ENCODE data around the gene SMURF1.

DNA sequence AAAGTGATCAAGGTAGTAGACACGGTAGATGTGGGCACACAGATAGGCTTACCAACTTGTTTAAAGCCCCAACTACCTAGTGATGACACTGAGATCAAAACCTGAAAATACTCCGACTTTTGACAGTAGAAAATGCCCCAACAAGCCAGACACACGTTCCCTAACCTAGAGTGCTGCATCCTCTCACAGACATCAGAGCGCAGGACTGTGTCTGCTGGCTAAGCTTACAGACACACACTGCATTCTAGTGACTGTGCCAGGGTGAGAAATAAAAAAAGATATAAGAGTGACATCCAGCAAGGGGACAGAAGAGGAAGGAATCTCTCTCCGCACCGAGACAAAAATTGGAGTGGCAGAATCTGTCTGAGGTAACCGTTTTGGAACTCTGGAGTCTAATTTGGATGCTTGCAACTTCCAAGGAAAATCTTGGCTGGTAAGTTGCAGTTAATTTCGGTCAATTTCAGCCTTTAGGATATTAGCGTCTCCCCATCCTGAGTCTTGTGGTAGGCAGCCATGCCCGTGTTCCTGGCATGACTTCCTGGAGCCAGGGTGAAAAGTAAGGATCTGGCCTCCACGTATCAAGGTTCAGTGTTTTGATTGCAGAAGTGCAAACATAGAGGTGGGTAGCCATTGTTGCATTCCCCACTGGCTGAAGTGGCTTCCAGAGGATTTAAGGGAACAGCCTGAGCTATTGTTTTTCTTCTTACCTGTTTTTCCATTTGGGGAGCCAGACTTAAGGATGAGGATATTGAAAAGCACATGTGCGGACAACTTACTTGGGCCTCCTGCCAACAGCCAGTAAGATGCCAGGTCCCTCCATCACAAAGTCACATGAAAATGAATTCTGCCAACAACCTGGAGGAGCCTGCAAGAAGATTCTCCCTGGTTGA lies 124.1 kb downstream of the SMURF1 start:
- TF ChIP-seq PAX5 (IDR thresholded peaks at IDR 0.05; ENCODE audit: insufficient read depth, low read length, severe bottlenecking) (no peak), POLR2AphosphoS5 (IDR thresholded peaks at IDR 0.05; ENCODE audit: low read depth, low read length) (no peak), POLR2A (IDR thresholded peaks at IDR 0.05; ENCODE audit: low read depth, low read length) (no peak), SPI1 (IDR thresholded peaks at IDR 0.05; ENCODE audit: low read depth, low read length) (no peak), TAF1 (IDR thresholded peaks at IDR 0.05; ENCODE audit: low read depth, low read length) (no peak), POU2F2 (IDR thresholded peaks at IDR 0.05; ENCODE audit: low read depth, low read length) (no peak)

All from GM12891 (cell line).